Pancreas (tissue), 10 donors: ENCODE data around the gene CCHCR1. TPM values are rescaled to one million over a fixed set of nuclear protein-coding genes. Genes with fewer than 3 reads are reported as not detected.

ENCODE experiments used
- ATAC-seq, 4 donors: fragments of 200-7000 bp; cut with Tn5 transposase; one replicate each; pipeline versions ENCODE4 v1.8.0 to v1.9.1; 2020; ENCODE audit warnings: mild to moderate bottlenecking in 4 of 4, moderate library complexity in 4 of 4
- DNase-seq, 6 donors: peaks; one replicate each; pipeline ENCODE4 v3.0.0-alpha.2; 2020
- FAIRE-seq: peaks from 2 replicates; lab custom pipeline; 2012; peaks lifted over from hg19 to GRCh38; lab: Jason Lieb, UNC
- H3K27ac ChIP-seq, 4 donors: fragments of 200-600 bp; sonication (generic); 1 replicate in 3 of 4; 2 replicates in 1 of 4; pipeline versions ENCODE4 v1.5.0 to v1.8.0; 2020
- H3K27me3 ChIP-seq, 4 donors: fragments of 200-600 bp; one replicate each; pipeline ENCODE4 v1.8.0; 2021
- H3K36me3 ChIP-seq, 3 donors: fragments of 200-600 bp; sonication (generic) in 1 of 3; one replicate each; pipeline versions ENCODE4 v1.5.0 to v1.8.0; 2020 to 2021
- H3K4me1 ChIP-seq, 3 donors: fragments of 200-600 bp; one replicate each; pipeline ENCODE4 v1.8.0; 2021
- H3K4me3 ChIP-seq, 4 donors: fragments of 200-600 bp; sonication (generic) in 2 of 4; one replicate each; pipeline versions ENCODE4 v1.5.0 to v1.8.0; 2020 to 2021
- H3K9me3 ChIP-seq, 4 donors: fragments of 200-600 bp; one replicate each; pipeline ENCODE4 v1.8.0; 2021
- WGBS, 2 donors: extraction: QIAGEN DNeasy Blood & Tissue Kit; methylation state at CpG; one replicate each; pipeline ENCODE4 v1.1.7; 2013; 5-methylcytosine and 5-hydroxymethylcytosine counted together
- intact Hi-C, 3 donors: fragments of 100-400 bp; cut with DNase I; formaldehyde crosslinking; loops; one replicate each; pipeline versions ENCODE4 v1.11.1 to v1.14.2; 2022
- polyA plus RNA-seq, 2 donors: library from polyadenylated mRNA; stranded (reverse); fragments of 200-250 nt; gene quantifications; one replicate each; pipeline ENCODE4 v1.2.3, GENCODE V29; 2013
- total RNA-seq, 6 donors: library from RNA; stranded (reverse); fragmentation: NEBNext Ultra II Directional in 4 of 6; extraction: Animal tissue kit (Norgen Biotek cat#: 25700) in 4 of 6; gene quantifications; one replicate each; pipeline versions ENCODE4 v1.2.1 to v1.2.4, GENCODE V29; 2021 to 2023
- TF ChIP-seq, protein P1 (sequence below), 4 donors: fragments of 200-600 bp; sonication (generic) in 3 of 4; IDR thresholded peaks; one replicate each; pipeline versions ENCODE4 v1.5.0 to v1.8.0; 2021; ENCODE audit warnings: antibody characterized with exemption in 4 of 4
- donor health status: healthy with polysubstance abuse.
- donor health status: DM: no; HTN: no; CAD: no; lungs with moderate emphysema.
- donor health status: DM: no; HTN: no; CAD: no.
- donor health status: control.
- donor health status: control.
- donor health status: Bipolar disorder and iron deficiency.
- donor health status: DM: yes; HTN: yes; CAD: no.
- donor health status: DM: no; HTN: no; CAD: no.
- donor health status: DM: no; HTN: no; CAD: no.
- donor health status: DM: yes; HTN: yes; CAD: no.

The CCHCR1 gene
- total and polyA plus RNA-seq, 8 donors: 6.7 to 27.0 (median 15.6) TPM

DNA sequence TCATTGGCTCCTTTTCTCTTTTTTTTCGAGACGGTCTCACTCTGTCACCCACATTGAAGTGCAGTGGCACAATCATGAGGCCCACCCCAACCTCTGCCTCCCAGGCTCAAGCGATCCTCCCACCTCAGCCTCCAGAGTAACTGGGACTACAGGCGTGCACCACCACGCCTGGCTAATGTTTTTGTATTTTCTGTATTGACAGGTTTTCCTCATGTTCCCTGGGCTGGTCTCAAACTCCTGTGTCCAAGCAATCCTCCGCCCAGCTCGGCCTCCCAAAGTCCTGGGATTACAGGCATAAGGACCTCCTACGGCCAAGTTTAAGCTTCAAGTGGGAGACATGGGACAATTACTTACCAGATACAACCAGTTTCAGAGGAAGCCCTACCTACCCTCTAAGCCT, 22.3 kb upstream of the CCHCR1 start:
- TF ChIP-seq, protein P1, sequence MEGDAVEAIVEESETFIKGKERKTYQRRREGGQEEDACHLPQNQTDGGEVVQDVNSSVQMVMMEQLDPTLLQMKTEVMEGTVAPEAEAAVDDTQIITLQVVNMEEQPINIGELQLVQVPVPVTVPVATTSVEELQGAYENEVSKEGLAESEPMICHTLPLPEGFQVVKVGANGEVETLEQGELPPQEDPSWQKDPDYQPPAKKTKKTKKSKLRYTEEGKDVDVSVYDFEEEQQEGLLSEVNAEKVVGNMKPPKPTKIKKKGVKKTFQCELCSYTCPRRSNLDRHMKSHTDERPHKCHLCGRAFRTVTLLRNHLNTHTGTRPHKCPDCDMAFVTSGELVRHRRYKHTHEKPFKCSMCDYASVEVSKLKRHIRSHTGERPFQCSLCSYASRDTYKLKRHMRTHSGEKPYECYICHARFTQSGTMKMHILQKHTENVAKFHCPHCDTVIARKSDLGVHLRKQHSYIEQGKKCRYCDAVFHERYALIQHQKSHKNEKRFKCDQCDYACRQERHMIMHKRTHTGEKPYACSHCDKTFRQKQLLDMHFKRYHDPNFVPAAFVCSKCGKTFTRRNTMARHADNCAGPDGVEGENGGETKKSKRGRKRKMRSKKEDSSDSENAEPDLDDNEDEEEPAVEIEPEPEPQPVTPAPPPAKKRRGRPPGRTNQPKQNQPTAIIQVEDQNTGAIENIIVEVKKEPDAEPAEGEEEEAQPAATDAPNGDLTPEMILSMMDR (IDR thresholded peaks at IDR 0.05): no peak
- FAIRE-seq: no peak
- WGBS, 2 donors: 95 to 98% methylated on average over 8 of the region's 8 CpGs
- H3K27me3 ChIP-seq: no peaks in the 10 kb centered on the region
- H3K27ac ChIP-seq: no peak overlapping the region
- no peak overlapping the region for H3K4me3 ChIP-seq
- DNase-seq: peak in 1 of 6 donors; percentile 10
- H3K36me3 ChIP-seq: peaks cover 0 to 6% (median 0%) of the 10 kb centered on the region in 3 donors
- intact Hi-C loops: no loop called here
- no peaks in the 10 kb centered on the region for H3K9me3 ChIP-seq
- H3K4me1 ChIP-seq: peaks cover 0 to 34% (median 19%) of the 10 kb centered on the region in 3 donors
- no peak for ATAC-seq

DNA sequence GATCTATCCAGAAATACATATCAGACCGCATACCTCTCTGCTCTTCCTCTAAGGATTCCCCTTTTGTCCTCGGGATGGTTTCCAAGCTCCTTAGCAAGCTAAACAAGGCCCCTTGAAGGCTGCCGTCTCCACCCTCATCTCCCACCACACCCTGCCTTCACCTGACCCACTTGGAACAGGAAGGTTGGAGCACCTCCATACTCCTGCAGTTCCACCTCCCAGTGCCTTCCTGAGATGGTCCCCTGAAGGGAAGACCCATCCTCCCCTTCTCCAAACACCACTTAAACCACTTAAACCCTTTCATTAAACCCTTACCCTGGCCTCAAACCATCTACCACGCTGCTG, 21.4 kb upstream of the CCHCR1 start:
- FAIRE-seq (no peak), ATAC-seq (no peak), DNase-seq (peak in 1 of 6 donors; percentile 2)
- Histone ChIP-seq H3K9me3 (no peaks in the 10 kb centered on the region), H3K4me1 (peaks cover 0 to 35% (median 19%) of the 10 kb centered on the region in 3 donors), H3K27ac (no peak overlapping the region), H3K27me3 (no peaks in the 10 kb centered on the region), H3K4me3 (no peak overlapping the region), H3K36me3 (peaks cover 0 to 6% (median 0%) of the 10 kb centered on the region in 3 donors)
- WGBS, 2 donors: 73 to 84% methylated on average over 4 of the region's 4 CpGs
- intact Hi-C loops: no loop called here
- TF ChIP-seq, protein P1 (IDR thresholded peaks at IDR 0.05): no peak

DNA sequence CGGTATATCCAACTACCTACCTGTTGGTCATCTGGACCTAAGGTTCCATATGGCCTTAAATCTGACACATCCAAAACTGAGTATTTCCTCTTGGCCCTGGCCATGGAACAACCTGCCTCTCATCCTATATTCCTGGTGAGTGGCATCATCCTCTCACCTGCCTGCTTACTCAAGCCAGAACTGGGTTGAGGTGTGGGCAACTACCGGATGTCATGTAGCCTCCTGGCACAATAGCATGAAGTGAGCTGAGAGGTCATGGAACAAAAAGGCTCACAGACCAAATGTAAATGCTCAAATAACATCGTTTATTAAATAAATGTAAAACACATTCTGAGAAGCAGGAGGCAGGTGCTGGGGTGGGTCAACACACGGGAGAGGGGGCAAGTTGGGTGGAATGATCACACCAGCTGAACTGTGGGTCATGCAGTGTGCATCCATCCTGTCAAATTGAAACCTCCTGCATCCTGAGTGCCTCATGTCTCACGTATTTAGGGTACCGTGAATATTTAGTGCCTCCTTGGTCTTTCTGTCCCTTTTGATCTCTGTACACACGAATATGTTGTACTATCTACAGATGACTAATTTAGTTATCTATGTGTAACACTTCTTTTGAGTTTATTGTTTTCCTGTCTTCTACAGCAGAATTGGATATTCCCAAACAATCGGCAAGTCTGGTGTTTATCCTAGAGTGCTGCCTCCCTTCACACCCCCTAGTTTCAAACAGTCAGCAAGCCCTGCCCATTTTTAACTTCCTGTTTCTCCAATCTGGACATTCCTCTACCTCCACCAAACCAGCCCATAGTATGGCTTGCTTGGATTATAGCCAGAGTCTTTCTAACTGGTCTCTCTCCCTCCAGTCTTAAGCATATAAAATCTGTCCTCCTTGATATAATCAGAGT, 20.8 kb upstream of the CCHCR1 start:
- DNase-seq: peak in 1 of 6 donors; percentile 2
- Histone ChIP-seq H3K36me3 (peaks cover 0 to 6% (median 0%) of the 10 kb centered on the region in 3 donors), H3K27me3 (no peaks in the 10 kb centered on the region), H3K4me3 (no peak overlapping the region), H3K9me3 (no peaks in the 10 kb centered on the region), H3K27ac (no peak overlapping the region), H3K4me1 (peaks cover 0 to 30% (median 19%) of the 10 kb centered on the region in 3 donors)
- intact Hi-C loops: no loop called here
- peak in 2 of 4 donors; percentile 24 to 33 for ATAC-seq
- WGBS, 2 donors: 56 to 71% methylated on average over 8 of the region's 8 CpGs
- FAIRE-seq: no peak
- TF ChIP-seq, protein P1 (IDR thresholded peaks at IDR 0.05): no peak

DNA sequence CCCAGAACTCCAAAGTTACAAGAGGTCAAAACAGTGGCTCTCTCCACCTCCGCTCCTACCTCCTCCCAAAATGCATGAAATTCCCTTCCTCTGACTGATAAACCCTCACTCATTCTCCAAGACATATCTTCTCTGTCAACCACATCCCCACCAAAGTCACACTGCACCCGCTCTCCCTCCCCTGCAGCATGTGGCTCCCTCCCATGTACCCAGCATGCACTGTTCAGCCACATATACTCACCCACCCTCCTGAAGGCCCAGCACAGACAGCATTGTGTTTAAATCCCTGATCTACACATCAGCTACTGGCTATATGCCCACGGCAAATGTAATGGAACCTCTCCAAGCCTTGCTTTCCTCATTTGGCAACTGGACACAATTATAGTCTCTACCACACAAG, 18.4 kb upstream of the CCHCR1 start:
- Histone ChIP-seq H3K4me1 (peaks cover 0 to 23% (median 19%) of the 10 kb centered on the region in 3 donors), H3K36me3 (peaks cover 0 to 6% (median 0%) of the 10 kb centered on the region in 3 donors), H3K27ac (no peak overlapping the region), H3K4me3 (no peak overlapping the region), H3K9me3 (no peaks in the 10 kb centered on the region), H3K27me3 (no peaks in the 10 kb centered on the region)
- 55 to 65% methylated on average over 3 of the region's 3 CpGs for whole genome bisulfite sequencing, 2 donors
- TF ChIP-seq, protein P1 (IDR thresholded peaks at IDR 0.05): no peak
- no peak for FAIRE-seq
- ATAC-seq: peak in 1 of 4 donors; percentile 11
- intact Hi-C loops: no loop called here
- DNase-seq: peak in 1 of 6 donors; percentile 21
